Thoracic aorta (tissue), 2 donors: Measurements from ENCODE around the gene MAF. TPM values are rescaled to one million over a fixed set of nuclear protein-coding genes. Genes with fewer than 3 reads are reported as not detected.

Experiments used
- ATAC-seq: fragments of 150-250 bp; one replicate; pipeline ENCODE4 v1.8.0; 2017; ENCODE audit warnings: low read depth; ENCODE audit not compliant: insufficient number of reproducible peaks, low FRiP score
- DNase-seq: peaks from one replicate; pipeline ENCODE4 v3.0.0-alpha.2; 2020; ENCODE audit warnings: low spot score
- H3K27ac ChIP-seq, 2 donors: fragments of 200-600 bp; sonication (generic); 1 replicate in 1 of 2; 2 replicates in 1 of 2; pipeline ENCODE4 v1.5.1; 2016; ENCODE audit warnings: mild to moderate bottlenecking in 2 of 2, moderate library complexity in 2 of 2
- H3K27me3 ChIP-seq: fragments of 200-600 bp; sonication (generic); replicated peaks from 2 replicates; pipeline ENCODE4 v1.6.0; 2016; ENCODE audit warnings: mild to moderate bottlenecking; ENCODE audit not compliant: insufficient read depth
- H3K36me3 ChIP-seq: fragments of 200-600 bp; sonication (generic); one replicate; pipeline ENCODE4 v1.5.1; 2016
- H3K4me1 ChIP-seq, 2 donors: fragments of 200-600 bp; sonication (generic); 1 replicate in 1 of 2; 2 replicates in 1 of 2; pipeline versions ENCODE4 v1.5.1 to v1.6.0; 2016; ENCODE audit warnings: low read depth in 2 of 2, mild to moderate bottlenecking in 1 of 2; ENCODE audit not compliant: control insufficient read depth in 1 of 2
- H3K4me3 ChIP-seq: fragments of 200-600 bp; sonication (generic); 2 replicates; pipeline ENCODE4 v1.5.1; 2016; ENCODE audit warnings: mild to moderate bottlenecking
- H3K9me3 ChIP-seq: fragments of 200-600 bp; sonication (generic); 2 replicates; pipeline ENCODE4 v1.5.1; 2016
- CTCF ChIP-seq: fragments of 200-600 bp; sonication (generic); IDR thresholded peaks from one replicate; pipeline ENCODE4 v1.5.1; 2019; ENCODE audit warnings: antibody characterized with exemption
- total RNA-seq, 2 donors: library from RNA; depleted of rRNA; stranded (reverse); fragments of >200 nt; gene quantifications; one replicate each; pipeline versions ENCODE4 v1.1.0 to v1.2.3, GENCODE V29; 2016

MAF gene
- total RNA-seq, 2 donors from 2014 or later, result 20.0 to 41.8 TPM

GRCh38 chr16:79608976-79609375, 8.4 kb upstream of the MAF start:
- no peak for DNase-seq
- H3K27ac ChIP-seq, result no peak overlapping the region
- H3K27me3 ChIP-seq, result no peaks in the 10 kb centered on the region
- peaks cover 0 to 14% of the 10 kb centered on the region in 2 donors for H3K4me1 ChIP-seq
- no peak for ATAC-seq
- no peak for TF ChIP-seq CTCF
- H3K9me3 ChIP-seq, result no peaks in the 10 kb centered on the region
- no peak overlapping the region for H3K4me3 ChIP-seq
- no peaks in the 10 kb centered on the region for H3K36me3 ChIP-seq

GRCh38 chr16:79607587-79607986, 7.0 kb upstream of the MAF start:
- no peak overlapping the region for H3K4me3 ChIP-seq
- H3K9me3 ChIP-seq, result no peaks in the 10 kb centered on the region
- no peak for ATAC-seq
- no peaks in the 10 kb centered on the region for H3K36me3 ChIP-seq
- no peak for DNase-seq
- peaks cover 0 to 19% of the 10 kb centered on the region in 2 donors for H3K4me1 ChIP-seq
- TF ChIP-seq CTCF, result no peak
- H3K27ac ChIP-seq, result no peak overlapping the region
- no peaks in the 10 kb centered on the region for H3K27me3 ChIP-seq

GRCh38 chr16:79605999-79606398, 5.5 kb upstream of the MAF start:
- Histone ChIP-seq H3K27ac (no peak overlapping the region), H3K4me3 (no peak overlapping the region), H3K36me3 (no peaks in the 10 kb centered on the region), H3K9me3 (no peaks in the 10 kb centered on the region), H3K27me3 (no peaks in the 10 kb centered on the region), H3K4me1 (peaks cover 0 to 29% of the 10 kb centered on the region in 2 donors)
- DNase-seq (no peak), ATAC-seq (no peak)
- TF ChIP-seq CTCF, result no peak

GRCh38 chr16:79603055-79603454, 2.5 kb upstream of the MAF start:
- Histone ChIP-seq H3K36me3 (no peaks in the 10 kb centered on the region), H3K4me3 (peak overlapping the region; percentile 90), H3K9me3 (no peaks in the 10 kb centered on the region), H3K27me3 (no peaks in the 10 kb centered on the region), H3K27ac (no peak overlapping the region), H3K4me1 (peaks cover 0 to 29% of the 10 kb centered on the region in 2 donors)
- no peak for DNase-seq
- no peak for TF ChIP-seq CTCF
- ATAC-seq, result no peak

GRCh38 chr16:79602628-79603014, 2.1 kb upstream of the MAF start:
- DNase-seq (no peak), ATAC-seq (no peak)
- no peak overlapping the region for H3K27ac ChIP-seq
- H3K4me3 ChIP-seq, result peak overlapping the region; percentile 90
- peaks cover 0 to 25% of the 10 kb centered on the region in 2 donors for H3K4me1 ChIP-seq
- TF ChIP-seq CTCF, result no peak
- no peaks in the 10 kb centered on the region for H3K36me3 ChIP-seq
- H3K9me3 ChIP-seq, result no peaks in the 10 kb centered on the region
- H3K27me3 ChIP-seq, result no peaks in the 10 kb centered on the region
